WI38 (cell line): ENCODE results near the gene NIPBL.

Experiments used
- H3K4me3 ChIP-seq: 2 replicates; pipeline ENCODE4 v1.5.1; 2011; ENCODE audit warnings: low read depth, mild to moderate bottlenecking, control low read depth, low read length
- CTCF ChIP-seq: IDR thresholded peaks from 2 replicates; pipeline ENCODE4 v1.5.1; 2012; ENCODE audit warnings: low read depth, mild to moderate bottlenecking, control low read depth, low read length

NIPBL gene

GRCh38 chr5:36945687-36946086, 69.1 kb downstream of the NIPBL start:
- no peak for TF ChIP-seq CTCF
- no peak overlapping the region for H3K4me3 ChIP-seq

- TF ChIP-seq CTCF, result no peak
- no peak overlapping the region for H3K4me3 ChIP-seq
Measured at GRCh38 chr5:36946101-36946500, 69.5 kb downstream of the NIPBL start.

- TF ChIP-seq CTCF, result no peak
- H3K4me3 ChIP-seq, result no peak overlapping the region
Measured at GRCh38 chr5:36948041-36948440, 71.5 kb downstream of the NIPBL start.

- TF ChIP-seq CTCF, result no peak
- no peak overlapping the region for H3K4me3 ChIP-seq
Measured at GRCh38 chr5:36948650-36949049, 72.1 kb downstream of the NIPBL start.

DNA sequence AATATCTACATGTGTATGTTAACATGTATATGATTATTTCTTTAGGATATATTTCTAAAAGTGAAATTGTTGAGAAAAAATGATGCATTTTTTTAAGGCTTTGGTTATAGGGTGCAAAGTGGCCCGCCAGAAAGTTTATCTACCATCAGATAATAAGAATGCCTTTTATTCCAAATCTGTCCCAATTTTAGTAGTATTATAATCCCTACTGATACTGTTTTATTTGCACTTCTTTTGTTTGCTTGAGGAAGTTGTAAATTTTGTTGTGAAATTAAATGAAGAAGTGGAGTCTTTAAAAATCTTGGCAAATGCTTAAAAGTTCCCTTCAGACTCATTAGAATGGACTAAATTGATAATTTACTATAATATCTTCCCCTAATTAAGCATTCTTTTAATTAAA, 73.0 kb downstream of the NIPBL start:
- H3K4me3 ChIP-seq, result no peak overlapping the region
- TF ChIP-seq CTCF, result no peak

DNA sequence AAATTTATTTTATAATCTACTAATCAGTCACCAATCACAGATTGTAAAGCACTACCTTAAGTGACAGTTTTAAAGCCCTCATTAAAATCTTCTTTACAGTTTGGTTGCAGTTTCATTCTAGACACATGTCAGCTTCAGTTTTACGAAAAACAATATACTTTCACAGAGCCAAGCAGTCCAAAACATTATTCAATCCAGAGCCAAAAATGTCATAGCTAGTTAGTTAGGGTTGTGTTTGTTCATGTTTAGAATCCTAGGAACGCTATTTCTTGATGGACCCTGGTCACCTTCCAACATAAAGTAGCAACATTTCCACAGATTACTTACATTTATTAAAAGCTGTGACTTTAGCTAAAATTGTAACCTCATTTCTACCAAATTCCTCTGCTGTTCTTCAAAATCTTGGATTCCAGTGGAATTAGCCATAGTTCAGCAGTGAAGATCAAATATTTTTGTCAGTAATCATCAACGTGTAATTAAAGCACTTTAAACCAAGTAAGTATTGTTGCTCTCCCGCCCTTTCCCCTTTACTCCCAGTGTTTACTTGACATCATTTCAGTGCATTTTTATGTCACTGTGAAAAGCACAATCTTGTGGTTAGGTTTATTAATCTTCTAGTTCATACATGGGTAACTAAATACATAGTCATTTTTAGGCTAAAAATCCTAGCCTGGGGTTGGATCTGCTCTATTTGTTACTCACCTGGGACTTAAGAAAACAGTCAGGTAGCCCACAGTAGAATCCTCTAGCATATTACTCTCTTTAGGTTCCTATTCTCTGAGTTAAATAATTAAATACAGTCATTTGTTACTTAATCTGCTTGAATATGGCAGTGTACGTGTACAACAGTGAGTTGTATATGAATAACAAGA, 74.3 kb downstream of the NIPBL start:
- no peak for TF ChIP-seq CTCF
- H3K4me3 ChIP-seq, result peak overlapping the region; percentile 26; the same call in 1 of the 2 replicates

DNA sequence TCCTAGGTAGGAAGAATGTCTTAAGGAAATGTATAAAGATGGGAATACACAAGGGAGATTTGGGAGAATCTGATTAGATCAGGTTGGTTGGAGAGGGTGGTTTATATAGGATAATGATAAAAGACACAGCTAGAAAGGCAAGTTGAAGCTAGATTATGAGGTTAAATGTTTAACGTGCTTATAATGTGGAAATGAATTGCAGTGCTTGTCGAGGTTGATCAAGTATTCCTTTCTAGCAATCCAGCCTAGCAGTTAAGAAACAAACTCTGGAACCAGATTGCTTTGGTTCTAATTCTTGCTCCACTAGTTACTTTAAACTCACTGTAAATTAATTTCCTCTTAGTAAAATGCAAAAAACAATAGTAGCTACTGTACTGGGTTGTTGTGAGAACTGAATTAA, 76.5 kb downstream of the NIPBL start:
- no peak for TF ChIP-seq CTCF
- H3K4me3 ChIP-seq, result no peak overlapping the region
